OCI-LY7 (cell line): ENCODE results near the gene SLC12A9. TPM values are rescaled to one million over a fixed set of nuclear protein-coding genes. Genes with fewer than 3 reads are reported as not detected.

ENCODE experiments used
- BruUV-seq: library from RNA; stranded (reverse); fragments of 400-500 nt; replicated peaks from 2 replicates; lab custom pipeline; 2021; lab: Mats Ljungman, UMichigan
- CTCF ChIA-PET: fragments of 300-600 bp; sonication (Branson Sonifier 250); formaldehyde crosslinking; loops from one replicate; lab custom pipeline; 2022; ENCODE audit warnings: antibody characterized with exemption; ENCODE audit not compliant: unreplicated experiment; lab: Charles Lee
- POLR2A ChIA-PET: fragments of 300-600 bp; sonication (Branson Sonifier 250); formaldehyde crosslinking; loops from one replicate; lab custom pipeline; 2022; ENCODE audit warnings: antibody characterized with exemption; lab: Charles Lee
- DNase-seq: peaks from one replicate; pipeline ENCODE4 v3.0.0-alpha.2; 2015; ENCODE audit warnings: low spot score
- H2AFZ ChIP-seq: fragments of 200-600 bp; sonication (generic), shearing (Covaris generic); 2 replicates; pipeline ENCODE4 v1.6.1; 2014; ENCODE audit warnings: mild to moderate bottlenecking, antibody characterized with exemption, low read length, moderate library complexity
- H3K27ac ChIP-seq: fragments of 200-600 bp; sonication (generic); 2 replicates; pipeline ENCODE4 v1.5.1; 2014; ENCODE audit warnings: mixed run types, low read depth, mild to moderate bottlenecking, moderate library complexity, low read length, inconsistent platforms; ENCODE audit not compliant: poor library complexity, severe bottlenecking
- H3K36me3 ChIP-seq: fragments of 200-600 bp; sonication (generic); 2 replicates; pipeline ENCODE4 v1.6.1; 2014; ENCODE audit warnings: mild to moderate bottlenecking, antibody characterized with exemption, low read length, moderate library complexity, mixed read lengths; ENCODE audit not compliant: insufficient read depth
- H3K4me1 ChIP-seq: fragments of 200-600 bp; sonication (generic); 2 replicates; pipeline ENCODE4 v1.5.1; 2014; ENCODE audit warnings: mild to moderate bottlenecking, low read length; ENCODE audit not compliant: insufficient read depth, poor library complexity, severe bottlenecking
- H3K4me2 ChIP-seq: fragments of 200-600 bp; sonication (generic); 2 replicates; pipeline ENCODE4 v1.6.1; 2014; ENCODE audit warnings: mild to moderate bottlenecking, low read length
- H3K4me3 ChIP-seq: fragments of 200-600 bp; sonication (generic); 2 replicates; pipeline ENCODE4 v1.5.1; 2014; ENCODE audit warnings: mild to moderate bottlenecking, low read depth, low read length; ENCODE audit not compliant: poor library complexity, severe bottlenecking
- H3K79me2 ChIP-seq: fragments of 200-600 bp; sonication (generic); 2 replicates; pipeline ENCODE4 v1.6.1; 2016; ENCODE audit warnings: low read depth, mild to moderate bottlenecking, low read length, moderate library complexity, mixed read lengths; ENCODE audit not compliant: insufficient read depth
- H3K9me2 ChIP-seq: fragments of 200-600 bp; sonication (generic); 2 replicates; pipeline ENCODE4 v1.6.1; 2016; ENCODE audit warnings: mild to moderate bottlenecking, low read length, mixed read lengths; ENCODE audit not compliant: insufficient read depth
- H3K9me3 ChIP-seq: fragments of 200-600 bp; sonication (generic); 2 replicates; pipeline ENCODE4 v1.6.1; 2014; ENCODE audit warnings: mild to moderate bottlenecking, mixed run types, low read length, mixed read lengths
- H4K20me1 ChIP-seq: fragments of 200-600 bp; sonication (generic); 2 replicates; pipeline ENCODE4 v1.6.1; 2014; ENCODE audit warnings: mild to moderate bottlenecking, antibody characterized with exemption, low read length, moderate library complexity, mixed read lengths; ENCODE audit not compliant: insufficient read depth
- EZH2phosphoT487 ChIP-seq: fragments of 200-600 bp; sonication (generic); IDR thresholded peaks from 2 replicates; pipeline ENCODE4 v1.6.1; 2018; ENCODE audit warnings: low read depth, borderline replicate concordance, mild to moderate bottlenecking, mixed run types, antibody characterized with exemption, low read length, moderate library complexity, mixed read lengths
- intact Hi-C: fragments of 100-400 bp; cut with micrococcal nuclease; formaldehyde crosslinking; loops from one replicate; pipeline ENCODE4 v1.10.0; 2022; ENCODE audit not compliant: unreplicated experiment
- total RNA-seq, 2 experiments: library from RNA; depleted of rRNA in 1 of 2; stranded (reverse); fragments of >200 nt in 1 of 2; shearing (Covaris generic) in 1 of 2; gene quantifications; 2 replicates each; pipeline ENCODE4 v1.2.3, GENCODE V29; 2014 to 2022
- TF ChIP-seq, protein P1 (sequence below): fragments of 200-600 bp; sonication (generic); conservative IDR thresholded peaks from 2 replicates; pipeline ENCODE4 v1.5.1; 2014; ENCODE audit warnings: mild to moderate bottlenecking, antibody characterized with exemption, low read length, moderate library complexity, mixed read lengths

Gene SLC12A9
- total RNA-seq, 2 experiments from 2014 or later = 15.7 to 25.6 TPM

DNA sequence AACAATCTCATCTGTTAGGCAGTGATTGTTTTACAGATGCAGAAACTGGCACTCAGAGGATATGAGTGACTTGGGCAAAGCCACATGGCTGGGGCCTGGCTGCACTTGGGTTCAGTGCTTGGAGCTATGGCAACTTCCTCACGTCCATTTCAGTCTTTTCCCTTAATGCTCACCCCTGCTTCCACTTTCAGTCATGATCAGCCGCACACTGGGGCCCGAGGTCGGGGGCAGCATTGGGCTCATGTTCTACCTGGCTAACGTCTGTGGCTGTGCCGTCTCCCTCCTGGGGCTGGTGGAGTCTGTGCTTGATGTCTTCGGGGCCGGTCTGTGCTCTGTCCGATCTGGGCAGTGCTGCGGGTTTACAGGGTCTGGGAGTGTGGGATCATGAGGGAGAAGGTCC, 3.0 kb downstream of the SLC12A9 start:
- Histone ChIP-seq H3K4me3 (no peak overlapping the region), H3K4me1 (peaks cover 15% of the 10 kb centered on the region), H3K27ac (no peak overlapping the region), H3K79me2 (peaks cover 7% of the 10 kb centered on the region; the same call in 1 of the 2 replicates), H3K9me2 (no peaks in the 10 kb centered on the region), H2AFZ (no peak overlapping the region), H4K20me1 (no peaks in the 10 kb centered on the region), H3K4me2 (no peak overlapping the region), H3K9me3 (no peaks in the 10 kb centered on the region), H3K36me3 (peaks cover 9% of the 10 kb centered on the region; the same call in 1 of the 2 replicates)
- BruUV-seq = no TSS peak
- ChIA-PET CTCF (no interaction called here), POLR2A (no interaction called here)
- TF ChIP-seq, protein P1, sequence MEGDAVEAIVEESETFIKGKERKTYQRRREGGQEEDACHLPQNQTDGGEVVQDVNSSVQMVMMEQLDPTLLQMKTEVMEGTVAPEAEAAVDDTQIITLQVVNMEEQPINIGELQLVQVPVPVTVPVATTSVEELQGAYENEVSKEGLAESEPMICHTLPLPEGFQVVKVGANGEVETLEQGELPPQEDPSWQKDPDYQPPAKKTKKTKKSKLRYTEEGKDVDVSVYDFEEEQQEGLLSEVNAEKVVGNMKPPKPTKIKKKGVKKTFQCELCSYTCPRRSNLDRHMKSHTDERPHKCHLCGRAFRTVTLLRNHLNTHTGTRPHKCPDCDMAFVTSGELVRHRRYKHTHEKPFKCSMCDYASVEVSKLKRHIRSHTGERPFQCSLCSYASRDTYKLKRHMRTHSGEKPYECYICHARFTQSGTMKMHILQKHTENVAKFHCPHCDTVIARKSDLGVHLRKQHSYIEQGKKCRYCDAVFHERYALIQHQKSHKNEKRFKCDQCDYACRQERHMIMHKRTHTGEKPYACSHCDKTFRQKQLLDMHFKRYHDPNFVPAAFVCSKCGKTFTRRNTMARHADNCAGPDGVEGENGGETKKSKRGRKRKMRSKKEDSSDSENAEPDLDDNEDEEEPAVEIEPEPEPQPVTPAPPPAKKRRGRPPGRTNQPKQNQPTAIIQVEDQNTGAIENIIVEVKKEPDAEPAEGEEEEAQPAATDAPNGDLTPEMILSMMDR = no peak
- no peak for TF ChIP-seq EZH2phosphoT487
- no peak for DNase-seq
- intact Hi-C loops = no loop called here

GRCh38 chr7:100856871-100857282, 4.4 kb downstream of the SLC12A9 start:
- no TSS peak for BruUV-seq
- Histone ChIP-seq H3K79me2 (peaks cover 7% of the 10 kb centered on the region; the same call in 1 of the 2 replicates), H4K20me1 (no peaks in the 10 kb centered on the region), H3K4me2 (no peak overlapping the region), H3K4me3 (no peak overlapping the region), H3K36me3 (peaks cover 20% of the 10 kb centered on the region), H3K9me3 (no peaks in the 10 kb centered on the region), H3K9me2 (no peaks in the 10 kb centered on the region), H3K27ac (no peak overlapping the region), H3K4me1 (peaks cover 8% of the 10 kb centered on the region), H2AFZ (no peak overlapping the region)
- TF ChIP-seq, protein P1 = no peak
- no peak for TF ChIP-seq EZH2phosphoT487
- ChIA-PET POLR2A (interaction anchor here (0.7 kb wide), 1 partner anchor 8 kb away, joined by 3 read pairs; no protein-coding TSS in a partner anchor), CTCF (interaction anchor here (0.6 kb wide), 1 partner anchor 298 kb away, joined by 4 read pairs; no protein-coding TSS in a partner anchor)
- intact Hi-C loops = no loop called here
- DNase-seq = no peak

- BruUV-seq = no TSS peak
- intact Hi-C loops = no loop called here
- Histone ChIP-seq H3K4me1 (no peaks in the 10 kb centered on the region), H3K9me2 (no peaks in the 10 kb centered on the region), H3K36me3 (peaks cover 26% of the 10 kb centered on the region), H3K79me2 (no peaks in the 10 kb centered on the region), H3K4me2 (no peak overlapping the region), H3K4me3 (no peak overlapping the region), H2AFZ (no peak overlapping the region), H4K20me1 (no peaks in the 10 kb centered on the region), H3K9me3 (no peaks in the 10 kb centered on the region), H3K27ac (no peak overlapping the region)
- CTCF ChIA-PET = interaction anchor here (0.6 kb wide), 1 partner anchor 73 kb away, joined by 3 read pairs; no protein-coding TSS in a partner anchor
- no peak for TF ChIP-seq EZH2phosphoT487
- TF ChIP-seq, protein P1 = no peak
- no peak for DNase-seq
- POLR2A ChIA-PET = no interaction called here
Measured at GRCh38 chr7:100859856-100860255, 7.3 kb downstream of the SLC12A9 start.
